ENCODE results near the gene WHRN. TPM values are rescaled to one million over a fixed set of nuclear protein-coding genes. Genes with fewer than 3 reads are reported as not detected.

Gene WHRN
- total and polyA plus RNA-seq, 2 of the 8 experiments (the other 6 are each of a cell fraction or from before 2014, with no cell fraction given): 4.4 to 7.7 TPM

GRCh38 chr9:114399381-114399780 is 105.9 kb downstream of the WHRN start:
- Histone ChIP-seq H3K27ac (ENCODE audit: low read depth, low read length) (no peak overlapping the region), H3K4me2 (ENCODE audit: insufficient read depth in 1 of 2, low read depth in 2 of 2, low read length in 2 of 2) (no peak overlapping the region), H3K23me2 (ENCODE audit: low read depth, low read length) (peaks cover 6% of the 10 kb centered on the region; the same call in 1 of the 2 replicates), H2AFZ (ENCODE audit: low read length) (no peak overlapping the region), H3K27me3 (replicated peaks in 1 of 4; ENCODE audit: control insufficient read depth in 3 of 4, extremely low read depth in 1 of 4, insufficient read depth in 3 of 4, low read length in 3 of 4) (no peaks in the 10 kb centered on the region), H3K14ac (ENCODE audit: insufficient read length) (no peak overlapping the region), H3K36me3 (ENCODE audit: control insufficient read depth in 2 of 4, insufficient read depth in 4 of 4, low read length in 3 of 4) (peaks cover 0 to 9% (median 0%) of the 10 kb centered on the region in 4 experiments; a peak in 2 of 8 replicates), H3K4me3 (ENCODE audit: extremely low read depth in 1 of 4, insufficient read depth in 2 of 4, low read depth in 3 of 4, low read length in 4 of 4) (no peak overlapping the region), H3K9me3 (ENCODE audit: insufficient read depth in 2 of 2, low read depth in 1 of 2, low read length in 1 of 2) (no peaks in the 10 kb centered on the region), H4K91ac (replicated peaks; ENCODE audit: insufficient read length, low read length) (no peak overlapping the region), H3K79me1 (ENCODE audit: low read depth, low read length) (no peaks in the 10 kb centered on the region), H2AK5ac (ENCODE audit: low read depth, low read length) (0 out of 2 replicates have a peak overlapping the region, but pooled peaks have one; percentile 16), H4K8ac (ENCODE audit: extremely low read depth, insufficient read depth, low read length) (no peak overlapping the region), H2BK12ac (ENCODE audit: low read depth, low read length) (peak overlapping the region; percentile 60; the same call in 1 of the 2 replicates), H3K56ac (replicated peaks; ENCODE audit: insufficient read length, low read depth, low read length) (no peak overlapping the region), H3K79me2 (ENCODE audit: control insufficient read depth in 1 of 2, insufficient read depth in 2 of 2, low read length in 2 of 2) (0 out of 4 replicates have a peak, but pooled peaks cover 0 to 3% of the 10 kb centered on the region in 2 experiments), H2BK5ac (ENCODE audit: low read depth, low read length) (no peak overlapping the region), H3K4ac (replicated peaks; ENCODE audit: insufficient read length, low read depth, low read length) (no peak overlapping the region), H4K20me1 (replicated peaks in 1 of 2; ENCODE audit: control insufficient read depth in 1 of 2, insufficient read depth in 2 of 2, low read length in 2 of 2) (peaks cover 0 to 1% of the 10 kb centered on the region in 2 experiments), H3K4me1 (replicated peaks in 1 of 4; ENCODE audit: control insufficient read depth in 3 of 4, insufficient read depth in 4 of 4, low read length in 3 of 4) (peaks cover 6 to 17% (median 11%) of the 10 kb centered on the region in 4 experiments; a peak in 6 of 7 replicates), H2BK15ac (ENCODE audit: low read length) (no peak overlapping the region), H4K5ac (ENCODE audit: insufficient read length, low read depth, low read length) (no peak overlapping the region), H3K18ac (ENCODE audit: extremely low read depth, low read length) (no peak overlapping the region), H3K9ac (replicated peaks in 1 of 4; ENCODE audit: extremely low read depth in 1 of 4, low read depth in 3 of 4, low read length in 3 of 4) (no peak overlapping the region), H2BK120ac (replicated peaks; ENCODE audit: low read depth, low read length) (no peak overlapping the region), H3K23ac (ENCODE audit: insufficient read length) (no peak overlapping the region), H2BK20ac (ENCODE audit: low read length) (0 out of 2 replicates have a peak overlapping the region, but pooled peaks have one; percentile 80)
- TF ChIP-seq NRF1 (IDR thresholded peaks at IDR 0.05; ENCODE audit: low read depth, low read length): no peak
- TF ChIP-seq TEAD4 (IDR thresholded peaks at IDR 0.05; ENCODE audit: low read depth, low read length): no peak
- no peak for TF ChIP-seq CTCF (IDR thresholded peaks at IDR 0.05; ENCODE audit: control extremely low read depth in 1 of 3, insufficient read depth in 1 of 3, low read depth in 1 of 3, low read length in 3 of 3)
- no peak for TF ChIP-seq BRCA1 (IDR thresholded peaks at IDR 0.05; ENCODE audit: low read depth, low read length)
- TF ChIP-seq EZH2 (IDR thresholded peaks at IDR 0.05; ENCODE audit: low read depth, low read length, severe bottlenecking): no peak
- TF ChIP-seq SIRT6 (IDR thresholded peaks at IDR 0.05; ENCODE audit: low read length): no peak
- no peak for TF ChIP-seq CHD2 (IDR thresholded peaks at IDR 0.05; ENCODE audit: low read length)
- no peak for TF ChIP-seq CEBPB (IDR thresholded peaks at IDR 0.05; ENCODE audit: low read depth, low read length)
- no peak for TF ChIP-seq TAF1 (IDR thresholded peaks at IDR 0.05; ENCODE audit: low read depth, low read length)
- TF ChIP-seq SP4 (IDR thresholded peaks at IDR 0.05; ENCODE audit: low read length): no peak
- TF ChIP-seq KDM4A (IDR thresholded peaks at IDR 0.05; ENCODE audit: low read depth, low read length, severe bottlenecking): no peak
- TF ChIP-seq RFX5 (IDR thresholded peaks at IDR 0.05; ENCODE audit: borderline replicate concordance, low read depth, low read length): no peak
- ChIA-PET CTCF (ENCODE audit: partially characterized antibody) (interaction anchor here (0.7 to 11.0 kb wide), 6 partner anchors 14 to 275 kb away, joined by 3 to 271 read pairs (median 4); no protein-coding TSS in a partner anchor), POLR2A (ENCODE audit: partially characterized antibody) (interaction anchor here (0.6 to 1.6 kb wide), 9 partner anchors 10 to 500 kb away, joined by 3 to 4 read pairs (median 3); partner anchors contain the start of gene ATP6V1G1)
- 90% methylated on average over 4 of the region's 4 CpGs; no CpG with 5 or more reads in 1 of the 2 experiments for WGBS, 2 experiments (ENCODE audit: extremely low coverage in 1 of 2, insufficient coverage in 1 of 2, insufficient read length in 1 of 2, insufficient replicate concordance in 2 of 2, low coverage in 1 of 2, low lambda C conversion rate in 2 of 2, missing lambda C conversion rate in 1 of 2)
- FAIRE-seq (no peak), DNase-seq (ENCODE audit: low read depth in 1 of 2, low spot score in 2 of 2) (no peak)

All from H1 (cell line).